GM13977 (cell line): ENCODE data around the gene OR8G5.
"Not testable (repeated sequence)": the region's sequence is repeated elsewhere in the genome, so short reads cannot be mapped to it uniquely, and the experiment has no call there.

Experiments
- DNase-seq: peaks from one replicate; pipeline ENCODE4 v3.0.0; 2012; ENCODE audit warnings: low spot score
- CTCF ChIP-seq: IDR thresholded peaks from 2 replicates; pipeline ENCODE4 v1.5.1; 2012; ENCODE audit warnings: mild to moderate bottlenecking, control low read depth; ENCODE audit not compliant: insufficient read depth; ENCODE audit errors: extremely low read depth, missing control alignments
- in situ Hi-C: fragments of 300-500 bp; cut with MboI; formaldehyde crosslinking; loops from one replicate; pipeline ENCODE4 v1.12.0; 2022; ENCODE audit warnings: low sequenced_read_pairs, low pct_unique_long_range_greater_than_20kb, mixed read lengths, inconsistent platforms; ENCODE audit not compliant: unreplicated experiment

OR8G5 gene

GRCh38 chr11:124222407-124222806 is 33.8 kb upstream of the OR8G5 start:
- TF ChIP-seq CTCF: no peak
- in situ Hi-C loops: no loop called here
- DNase-seq: no peak

DNA sequence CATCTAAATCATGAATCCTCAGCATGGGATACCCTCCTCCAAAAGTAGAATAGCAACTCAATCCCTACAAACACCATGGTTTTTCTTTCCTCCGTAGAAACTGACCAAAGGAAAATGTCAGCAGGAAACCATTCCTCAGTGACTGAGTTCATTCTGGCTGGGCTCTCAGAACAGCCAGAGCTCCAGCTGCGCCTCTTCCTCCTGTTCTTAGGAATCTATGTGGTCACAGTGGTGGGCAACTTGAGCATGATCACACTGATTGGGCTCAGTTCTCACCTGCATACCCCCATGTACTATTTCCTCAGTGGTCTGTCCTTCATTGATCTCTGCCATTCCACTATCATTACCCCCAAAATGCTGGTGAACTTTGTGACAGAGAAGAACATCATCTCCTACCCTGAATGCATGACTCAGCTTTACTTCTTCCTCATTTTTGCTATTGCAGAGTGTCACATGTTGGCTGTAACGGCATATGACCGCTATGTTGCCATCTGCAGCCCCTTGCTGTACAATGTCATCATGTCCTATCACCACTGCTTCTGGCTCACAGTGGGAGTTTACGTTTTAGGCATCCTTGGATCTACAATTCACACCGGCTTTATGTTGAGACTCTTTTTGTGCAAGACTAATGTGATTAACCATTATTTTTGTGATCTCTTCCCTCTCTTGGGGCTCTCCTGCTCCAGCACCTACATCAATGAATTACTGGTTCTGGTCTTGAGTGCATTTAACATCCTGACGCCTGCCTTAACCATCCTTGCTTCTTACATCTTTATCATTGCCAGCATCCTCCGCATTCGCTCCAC is 31.4 kb upstream of the OR8G5 start:
- DNase-seq, in situ Hi-C loops: not testable (repeated sequence)

DNA sequence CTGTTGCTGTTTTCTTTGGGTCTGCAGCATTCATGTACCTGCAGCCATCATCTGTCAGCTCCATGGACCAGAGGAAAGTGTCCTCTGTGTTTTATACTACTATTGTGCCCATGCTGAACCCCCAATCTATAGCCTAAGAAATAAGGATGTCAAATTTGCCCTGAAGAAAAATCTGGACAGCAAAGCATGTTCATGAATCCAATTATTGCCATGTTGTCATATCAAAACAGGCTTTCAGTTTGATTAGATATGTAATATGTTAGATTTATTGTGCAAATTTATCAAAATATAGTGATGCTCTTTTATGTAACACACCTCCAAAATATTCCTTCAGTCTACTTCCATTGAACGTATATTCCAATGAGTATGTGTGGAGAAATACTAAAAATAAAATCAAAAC is 30.7 kb upstream of the OR8G5 start:
- in situ Hi-C loops: no loop called here
- TF ChIP-seq CTCF: no peak
- no peak for DNase-seq

DNA sequence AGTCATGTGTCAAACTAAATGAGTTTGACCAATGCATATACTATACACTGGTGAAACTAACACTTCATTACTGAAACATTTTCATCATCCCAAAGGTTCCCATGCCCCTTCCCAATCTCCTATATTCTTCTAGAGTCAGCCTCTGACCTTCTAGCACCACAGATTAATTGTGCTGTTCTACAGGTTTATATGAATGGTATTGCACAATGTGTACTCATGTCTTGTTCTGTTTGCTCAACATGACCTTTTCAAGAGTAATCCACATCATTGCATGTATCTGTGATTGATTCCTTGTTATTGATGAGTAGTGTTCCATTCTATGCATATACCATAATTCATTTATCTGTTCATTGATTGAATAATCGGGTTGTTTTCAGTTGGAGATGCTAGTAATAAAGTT is 22.8 kb upstream of the OR8G5 start:
- TF ChIP-seq CTCF: no peak
- in situ Hi-C loops: no loop called here
- no peak for DNase-seq

- TF ChIP-seq CTCF: no peak
- no peak for DNase-seq
- in situ Hi-C loops: no loop called here
Observed at GRCh38 chr11:124238512-124238911, 17.7 kb upstream of the OR8G5 start.

DNA sequence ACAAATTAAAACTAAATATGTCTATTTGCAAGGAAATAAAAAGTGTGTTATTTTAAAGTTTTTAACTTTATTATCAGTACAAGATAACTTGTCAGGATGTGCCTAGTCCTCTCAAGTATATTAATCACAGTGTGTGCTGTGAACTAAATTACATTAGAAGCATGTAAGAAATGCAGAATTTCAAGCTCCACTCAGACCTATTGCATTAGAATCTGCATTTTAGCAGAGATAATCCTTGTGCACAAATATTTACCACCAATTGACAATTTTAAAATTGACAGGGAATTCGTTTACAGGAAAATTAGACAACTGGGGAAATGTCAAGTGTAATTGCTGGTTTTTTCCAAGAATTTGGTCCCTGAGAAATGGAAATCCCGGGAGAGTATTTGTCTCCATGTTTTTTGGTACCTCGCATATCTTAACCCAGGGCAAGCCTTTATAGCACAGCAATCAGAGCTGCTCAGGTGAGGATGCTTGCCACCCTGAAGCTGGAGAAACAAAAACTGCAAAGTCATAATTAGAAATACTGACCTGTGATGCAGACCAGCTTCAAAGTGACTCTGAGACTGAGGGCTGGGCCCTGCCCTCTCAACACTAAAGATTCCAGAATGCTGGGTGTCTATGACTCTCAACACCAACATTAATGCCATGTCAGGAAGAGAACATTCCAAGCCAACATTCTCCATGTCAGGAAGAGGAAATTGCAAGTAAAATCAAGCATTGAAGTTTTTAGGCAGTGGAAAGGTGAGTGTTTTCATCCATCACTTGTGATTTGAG is 15.4 kb upstream of the OR8G5 start, which contains the start of gene OR8G1:
OR8G1 (plus strand) TSS at position 475 of the 777 bp plus-strand sequence. CDS start 8,581 bp downstream, outside the sequence.
- DNase-seq: no peak
- no peak for TF ChIP-seq CTCF
- in situ Hi-C loops: no loop called here

DNA sequence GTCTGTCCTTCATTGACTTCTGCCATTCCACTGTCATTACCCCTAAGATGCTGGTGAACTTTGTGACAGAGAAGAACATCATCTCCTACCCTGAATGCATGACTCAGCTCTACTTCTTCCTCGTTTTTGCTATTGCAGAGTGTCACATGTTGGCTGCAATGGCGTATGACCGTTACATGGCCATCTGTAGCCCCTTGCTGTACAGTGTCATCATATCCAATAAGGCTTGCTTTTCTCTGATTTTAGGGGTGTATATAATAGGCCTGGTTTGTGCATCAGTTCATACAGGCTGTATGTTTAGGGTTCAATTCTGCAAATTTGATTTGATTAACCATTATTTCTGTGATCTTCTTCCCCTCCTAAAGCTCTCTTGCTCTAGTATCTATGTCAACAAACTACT is 6.3 kb upstream of the OR8G5 start:
- DNase-seq, in situ Hi-C loops: not testable (repeated sequence)

GRCh38 chr11:124265041-124265440 is 8.9 kb downstream of the OR8G5 start:
- in situ Hi-C loops, DNase-seq: not testable (repeated sequence)

DNA sequence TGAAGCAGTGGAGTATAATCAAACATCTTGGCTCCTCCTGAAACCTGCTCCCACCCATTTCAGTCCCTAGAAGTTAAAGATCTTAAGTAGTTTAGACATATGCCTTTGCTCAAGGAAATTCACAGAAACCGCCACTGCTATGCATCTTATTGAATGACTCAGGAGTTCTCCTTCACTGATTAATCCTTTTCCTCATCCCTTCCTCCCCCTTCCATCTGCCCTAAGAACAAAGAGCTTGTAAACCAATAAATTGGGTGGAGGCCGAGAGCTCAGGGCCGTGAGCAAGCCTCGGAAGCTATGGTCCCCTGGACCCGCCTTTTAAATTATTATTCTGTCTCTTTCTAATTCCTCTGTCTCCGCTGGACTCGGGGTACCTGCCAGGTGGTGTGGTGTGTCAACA is 14.7 kb downstream of the OR8G5 start:
- in situ Hi-C loops: not testable (repeated sequence)

More for the DNA sequence above, 14.7 kb downstream of the OR8G5 start:
- not testable (repeated sequence) for DNase-seq
